HG02623 (cell line): ENCODE measurements around the gene FYCO1.

Experiments
- ATAC-seq: cut with Tn5 transposase; IDR thresholded peaks from one replicate; pipeline ENCODE4 v1.9.1; 2021; ENCODE audit warnings: moderate library complexity; ENCODE audit not compliant: unreplicated experiment

The FYCO1 gene

GRCh38 chr3:45944830-45945620 lies 50.6 kb downstream of the FYCO1 start:
- ATAC-seq = no peak

- ATAC-seq = no peak
Observed at GRCh38 chr3:45943207-45943846, 52.3 kb downstream of the FYCO1 start, which contains the start of gene CXCR6. TSS of gene CXCR6 (plus strand) at chr3:45943464. CDS start at chr3:45946482, 3,018 bp downstream.

GRCh38 chr3:45942051-45942825 lies 53.4 kb downstream of the FYCO1 start:
- no peak for ATAC-seq

- no peak for ATAC-seq
Observed at GRCh38 chr3:45940781-45941365, 54.8 kb downstream of the FYCO1 start.

DNA sequence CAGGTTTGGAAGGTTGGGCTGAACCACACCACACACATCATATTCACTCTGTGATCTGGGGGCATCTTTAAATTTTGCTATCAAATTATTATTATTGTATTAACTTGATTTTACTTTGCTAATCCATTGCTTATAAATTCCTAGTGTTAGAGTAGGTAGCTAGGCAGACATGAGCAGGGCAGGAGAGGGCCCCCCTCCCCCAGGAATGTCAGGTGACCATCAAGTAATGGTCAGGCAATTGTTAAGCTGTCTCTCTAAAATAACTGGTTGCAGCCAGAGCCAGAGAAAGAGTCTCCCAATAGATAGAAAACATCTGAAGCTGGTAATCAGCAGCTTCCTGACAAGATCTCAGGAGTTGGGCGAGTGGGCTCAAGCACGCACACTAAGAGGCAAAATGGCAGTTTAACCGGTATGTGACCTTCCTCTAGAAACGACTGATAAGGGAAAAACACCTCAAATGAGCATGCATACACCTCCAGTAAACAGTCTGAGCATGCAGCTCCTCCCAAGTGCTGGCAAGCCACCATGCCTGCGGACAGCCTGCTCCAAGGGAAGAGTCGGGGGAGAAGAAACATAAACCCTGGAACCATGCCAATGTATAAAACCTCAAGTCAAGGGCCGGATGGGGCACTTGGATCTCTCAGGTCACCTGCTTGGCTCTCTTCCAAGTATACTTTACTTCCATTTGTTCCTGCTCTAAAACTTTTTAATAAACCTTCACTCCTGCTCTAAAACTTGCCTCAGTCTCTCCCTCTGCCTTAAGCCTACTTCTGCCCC lies 55.4 kb downstream of the FYCO1 start:
- ATAC-seq = no peak

GRCh38 chr3:45939341-45939771 lies 56.3 kb downstream of the FYCO1 start:
- no peak for ATAC-seq

DNA sequence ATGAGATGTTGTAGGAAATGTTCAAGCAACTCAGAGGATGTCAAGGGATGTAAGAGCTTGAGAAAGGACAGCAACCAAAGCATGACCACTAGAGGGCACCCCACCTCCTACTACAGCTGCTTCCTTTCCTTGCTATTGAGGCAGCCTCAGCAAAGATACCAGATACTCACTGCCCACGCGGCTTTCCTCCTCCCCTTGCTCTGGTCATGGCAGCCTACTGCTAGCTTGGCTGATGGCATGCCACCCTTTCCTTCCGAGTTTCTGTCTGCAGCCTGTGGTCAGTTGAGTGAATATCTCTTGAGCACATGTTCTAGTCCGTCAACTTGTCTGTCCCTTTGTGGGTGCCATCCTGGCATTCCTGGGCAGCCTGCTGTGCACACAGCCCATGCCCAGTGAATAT lies 56.8 kb downstream of the FYCO1 start:
- peak; percentile 61 for ATAC-seq

DNA sequence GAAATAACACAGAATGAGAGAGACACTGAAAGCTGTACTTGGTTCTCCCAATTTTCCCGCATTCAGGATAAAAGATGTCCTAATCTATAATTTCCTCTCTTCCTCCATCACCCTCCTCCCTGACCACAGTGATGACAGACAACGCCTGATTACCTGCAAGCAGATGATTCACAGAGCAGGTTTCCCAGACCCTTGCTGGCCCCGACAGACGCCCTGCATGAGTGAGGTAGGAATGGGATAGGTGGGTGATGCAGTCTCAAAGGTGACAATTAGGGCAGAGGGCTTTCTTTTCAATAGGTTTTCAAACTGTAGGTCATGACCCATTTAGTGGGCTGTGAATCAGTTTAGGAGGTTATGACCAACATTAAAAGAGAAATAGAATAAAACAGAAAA lies 57.6 kb downstream of the FYCO1 start:
- ATAC-seq = no peak

- ATAC-seq = no peak
Observed at GRCh38 chr3:45937206-45938042, 58.2 kb downstream of the FYCO1 start.

GRCh38 chr3:45936261-45936660 lies 59.4 kb downstream of the FYCO1 start:
- no peak for ATAC-seq

DNA sequence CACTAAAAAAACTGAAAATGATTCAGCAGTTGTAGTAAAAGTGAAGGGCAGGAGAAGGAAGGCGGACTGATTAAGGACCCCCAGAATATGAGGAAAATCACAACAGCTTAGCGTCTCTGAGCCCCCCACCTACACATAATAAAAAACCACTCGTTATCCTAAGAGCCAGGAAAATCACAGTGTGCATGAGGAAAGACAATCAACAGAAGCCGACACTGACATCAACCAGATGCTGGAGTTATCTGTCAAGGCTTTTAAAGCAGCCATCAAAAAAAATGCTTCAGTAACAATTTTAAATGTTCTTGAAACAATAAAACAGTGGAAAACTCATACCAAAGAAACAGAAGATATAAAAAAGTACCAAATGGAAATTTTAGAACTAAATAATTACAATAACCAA lies 62.0 kb downstream of the FYCO1 start:
- no peak for ATAC-seq

- no peak for ATAC-seq
Observed at GRCh38 chr3:45932112-45932511, 63.5 kb downstream of the FYCO1 start.

DNA sequence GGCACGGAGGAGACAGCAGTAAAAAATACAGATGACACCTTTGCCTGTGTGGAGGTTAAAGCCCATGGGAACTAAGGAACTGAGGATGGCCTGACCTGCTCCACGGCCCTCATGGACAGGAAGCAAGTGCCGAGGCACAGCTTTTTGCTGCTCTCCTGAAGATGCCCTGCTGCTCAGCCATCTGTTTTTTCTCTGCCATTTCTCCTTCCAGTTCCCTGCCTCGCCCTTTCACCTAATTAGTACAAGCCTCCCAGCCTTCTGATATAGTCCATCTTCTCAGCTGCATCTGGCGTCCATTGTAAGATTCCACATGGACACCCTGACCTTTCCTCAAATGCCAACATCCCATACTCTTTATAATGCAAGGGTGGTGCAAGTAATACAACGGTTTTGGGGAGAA lies 64.1 kb downstream of the FYCO1 start:
- no peak for ATAC-seq

- ATAC-seq = peak; percentile 45
Observed at GRCh38 chr3:45929042-45929679, 66.5 kb downstream of the FYCO1 start.

DNA sequence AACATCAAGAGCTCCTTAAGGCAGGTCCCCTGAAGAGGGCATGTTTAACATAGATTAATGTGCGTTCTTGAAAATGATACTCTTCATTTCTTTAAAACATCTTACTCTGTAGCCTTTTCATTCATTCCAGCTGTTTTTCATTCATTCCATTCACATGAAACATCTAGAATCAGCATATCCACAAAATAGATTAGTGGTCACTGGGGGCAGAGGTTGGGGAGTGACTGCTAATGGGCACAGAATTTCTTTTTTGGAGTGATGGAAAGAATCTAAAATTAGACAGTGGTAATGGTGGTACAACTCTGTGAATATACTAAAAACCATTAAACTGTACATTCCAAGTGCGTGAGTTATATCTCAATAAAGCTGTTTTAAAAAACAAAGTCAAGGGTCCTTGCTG lies 67.7 kb downstream of the FYCO1 start:
- no peak for ATAC-seq

GRCh38 chr3:45923755-45924154 lies 71.9 kb downstream of the FYCO1 start:
- no peak for ATAC-seq

GRCh38 chr3:45922950-45923590 lies 72.6 kb downstream of the FYCO1 start:
- ATAC-seq = no peak

DNA sequence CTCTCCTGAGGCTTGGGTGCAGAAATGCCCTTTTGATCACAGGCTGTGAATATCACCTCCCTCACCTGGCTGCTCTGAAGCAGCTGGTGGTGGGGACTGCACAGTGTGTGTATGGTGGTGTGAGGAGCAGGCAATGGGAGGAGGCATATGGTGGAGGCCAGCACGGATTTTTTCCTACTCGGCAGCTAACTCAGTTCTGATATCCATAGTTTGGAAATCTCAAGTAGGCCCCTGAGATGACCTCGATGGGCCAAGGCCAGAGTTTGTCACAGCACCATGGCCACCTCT lies 73.6 kb downstream of the FYCO1 start:
- no peak for ATAC-seq
